Vagina (tissue), 2 donors: ENCODE data around the gene TNFRSF6B.

ENCODE experiments used
- POLR2A ChIP-seq, 2 donors: fragments of 450-650 bp; IDR thresholded peaks; one replicate each; pipeline ENCODE4 v1.6.1; 2017; ENCODE audit warnings: antibody characterized with exemption in 2 of 2, mild to moderate bottlenecking in 2 of 2, moderate library complexity in 2 of 2
- TF ChIP-seq, protein P1 (sequence below), 3 experiments: fragments of 450-650 bp in 2 of 3; fragments of 200-600 bp in 1 of 3; sonication (generic) in 1 of 3; IDR thresholded peaks; one replicate each; pipeline ENCODE4 v1.5.1; 2017 to 2019; ENCODE audit warnings: antibody characterized with exemption in 3 of 3, mild to moderate bottlenecking in 2 of 3, moderate library complexity in 2 of 3

GRCh38 chr20:63734111-63734945, 37.9 kb downstream of the TNFRSF6B start:
- TF ChIP-seq, protein P1, sequence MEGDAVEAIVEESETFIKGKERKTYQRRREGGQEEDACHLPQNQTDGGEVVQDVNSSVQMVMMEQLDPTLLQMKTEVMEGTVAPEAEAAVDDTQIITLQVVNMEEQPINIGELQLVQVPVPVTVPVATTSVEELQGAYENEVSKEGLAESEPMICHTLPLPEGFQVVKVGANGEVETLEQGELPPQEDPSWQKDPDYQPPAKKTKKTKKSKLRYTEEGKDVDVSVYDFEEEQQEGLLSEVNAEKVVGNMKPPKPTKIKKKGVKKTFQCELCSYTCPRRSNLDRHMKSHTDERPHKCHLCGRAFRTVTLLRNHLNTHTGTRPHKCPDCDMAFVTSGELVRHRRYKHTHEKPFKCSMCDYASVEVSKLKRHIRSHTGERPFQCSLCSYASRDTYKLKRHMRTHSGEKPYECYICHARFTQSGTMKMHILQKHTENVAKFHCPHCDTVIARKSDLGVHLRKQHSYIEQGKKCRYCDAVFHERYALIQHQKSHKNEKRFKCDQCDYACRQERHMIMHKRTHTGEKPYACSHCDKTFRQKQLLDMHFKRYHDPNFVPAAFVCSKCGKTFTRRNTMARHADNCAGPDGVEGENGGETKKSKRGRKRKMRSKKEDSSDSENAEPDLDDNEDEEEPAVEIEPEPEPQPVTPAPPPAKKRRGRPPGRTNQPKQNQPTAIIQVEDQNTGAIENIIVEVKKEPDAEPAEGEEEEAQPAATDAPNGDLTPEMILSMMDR (IDR thresholded peaks at IDR 0.05) = no peak
- no peak for TF ChIP-seq POLR2A (IDR thresholded peaks at IDR 0.05)
